ENCODE measurements around the gene FAM47E. TPM values are rescaled to one million over a fixed set of nuclear protein-coding genes. Genes with fewer than 3 reads are reported as not detected.

FAM47E gene
- total RNA-seq, 2 experiments from 2014 or later: not detected

GRCh38 chr4:76257824-76258223 lies 6.3 kb downstream of the FAM47E start:
- CTCF ChIA-PET: no interaction called here
- no peaks in the 10 kb centered on the region for H3K36me3 Mint-ChIP-seq (ENCODE audit: low read depth)
- no peaks in the 10 kb centered on the region for H3K4me1 Mint-ChIP-seq
- POLR2A ChIA-PET: no interaction called here
- H3K27me3 Mint-ChIP-seq: peaks cover 51% of the 10 kb centered on the region
- no peaks in the 10 kb centered on the region for H3K9me3 Mint-ChIP-seq
- H3K4me3 Mint-ChIP-seq: no peak overlapping the region
- H3K27ac Mint-ChIP-seq: no peak overlapping the region
- DNase-seq: no peak

GRCh38 chr4:76260571-76260970 lies 9.1 kb downstream of the FAM47E start:
- Mint-ChIP-seq H3K4me1 (no peaks in the 10 kb centered on the region), H3K27me3 (peaks cover 32% of the 10 kb centered on the region), H3K4me3 (no peak overlapping the region), H3K27ac (no peak overlapping the region), H3K9me3 (no peaks in the 10 kb centered on the region), H3K36me3 (ENCODE audit: low read depth) (no peaks in the 10 kb centered on the region)
- DNase-seq: no peak
- ChIA-PET CTCF (no interaction called here), POLR2A (no interaction called here)

DNA sequence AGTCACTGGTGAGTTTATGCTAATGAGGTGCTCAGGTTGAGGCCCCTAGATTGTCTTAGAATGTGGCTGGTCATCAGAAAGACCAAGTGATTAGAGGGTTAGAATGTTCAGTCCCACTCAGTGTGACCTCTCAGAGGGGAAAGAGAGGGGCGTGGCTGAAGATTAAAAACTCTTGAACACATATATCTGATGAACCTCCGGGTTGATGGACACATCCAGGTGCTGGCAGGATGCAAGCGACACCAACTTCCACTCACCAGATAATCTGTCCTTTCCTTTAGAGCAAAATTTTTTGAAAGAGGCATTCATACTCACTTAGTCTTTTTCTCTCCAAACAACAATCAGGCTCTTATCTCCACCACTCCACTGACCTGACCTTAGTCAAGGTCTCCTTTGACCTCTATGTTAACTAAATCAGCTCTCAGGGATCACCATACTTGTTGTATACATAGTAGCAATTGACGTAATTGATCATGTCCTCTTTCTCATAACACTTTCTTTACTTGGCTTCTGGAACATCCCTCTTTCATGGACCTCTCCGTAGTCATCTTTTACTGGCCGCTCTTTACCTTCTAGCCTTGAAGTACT lies 14.2 kb downstream of the FAM47E start:
- CTCF ChIA-PET: no interaction called here
- peaks cover 16% of the 10 kb centered on the region for H3K27me3 Mint-ChIP-seq
- POLR2A ChIA-PET: no interaction called here
- H3K9me3 Mint-ChIP-seq: no peaks in the 10 kb centered on the region
- no peak overlapping the region for H3K27ac Mint-ChIP-seq
- no peaks in the 10 kb centered on the region for H3K4me1 Mint-ChIP-seq
- no peak for DNase-seq
- H3K36me3 Mint-ChIP-seq (ENCODE audit: low read depth): no peaks in the 10 kb centered on the region
- no peak overlapping the region for H3K4me3 Mint-ChIP-seq

DNA sequence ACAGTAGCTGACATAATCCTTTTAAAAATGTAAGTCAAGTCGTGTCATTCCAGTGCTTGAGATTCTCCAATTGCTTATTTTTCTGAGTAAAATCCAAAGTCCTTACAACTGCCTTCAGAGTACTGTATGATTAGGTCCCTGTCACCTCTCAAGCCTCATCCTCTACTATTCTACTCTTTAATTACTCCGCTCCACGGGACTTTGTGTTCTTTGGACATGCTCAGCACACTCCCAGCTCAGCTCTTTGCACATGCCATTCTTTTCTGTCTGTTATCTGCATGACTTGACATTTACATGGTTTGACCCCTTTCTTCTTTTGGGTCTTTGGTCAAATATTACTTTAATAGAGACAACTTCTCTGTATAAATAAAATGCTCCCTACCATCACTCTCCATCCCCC lies 15.1 kb downstream of the FAM47E start:
- Mint-ChIP-seq H3K36me3 (ENCODE audit: low read depth) (no peaks in the 10 kb centered on the region), H3K27me3 (peaks cover 19% of the 10 kb centered on the region), H3K27ac (no peak overlapping the region), H3K9me3 (no peaks in the 10 kb centered on the region), H3K4me3 (no peak overlapping the region), H3K4me1 (no peaks in the 10 kb centered on the region)
- ChIA-PET POLR2A (no interaction called here), CTCF (no interaction called here)
- DNase-seq: no peak

DNA sequence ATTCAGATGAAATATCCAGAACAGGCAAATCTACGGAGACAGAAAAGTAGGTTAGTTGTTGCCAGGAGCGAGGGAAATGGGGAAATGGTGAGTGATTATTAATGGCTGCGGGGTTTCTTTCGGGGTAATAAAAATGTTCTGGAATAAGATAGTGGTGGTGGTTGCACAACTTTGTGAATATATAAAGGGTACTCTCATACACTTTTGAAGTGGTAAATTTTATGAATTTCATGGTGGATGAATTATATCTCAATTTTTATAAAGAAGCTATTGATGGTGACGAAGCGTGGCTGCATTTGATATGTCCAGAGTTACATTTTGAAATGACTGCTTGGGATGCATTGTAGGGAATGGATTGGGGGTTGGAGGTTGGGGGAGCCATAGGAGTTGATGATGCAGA lies 16.3 kb downstream of the FAM47E start:
- H3K27ac Mint-ChIP-seq: no peak overlapping the region
- no peaks in the 10 kb centered on the region for H3K36me3 Mint-ChIP-seq (ENCODE audit: low read depth)
- H3K4me1 Mint-ChIP-seq: no peaks in the 10 kb centered on the region
- H3K4me3 Mint-ChIP-seq: no peak overlapping the region
- DNase-seq: no peak
- ChIA-PET CTCF (no interaction called here), POLR2A (no interaction called here)
- no peaks in the 10 kb centered on the region for H3K9me3 Mint-ChIP-seq
- H3K27me3 Mint-ChIP-seq: peaks cover 15% of the 10 kb centered on the region

DNA sequence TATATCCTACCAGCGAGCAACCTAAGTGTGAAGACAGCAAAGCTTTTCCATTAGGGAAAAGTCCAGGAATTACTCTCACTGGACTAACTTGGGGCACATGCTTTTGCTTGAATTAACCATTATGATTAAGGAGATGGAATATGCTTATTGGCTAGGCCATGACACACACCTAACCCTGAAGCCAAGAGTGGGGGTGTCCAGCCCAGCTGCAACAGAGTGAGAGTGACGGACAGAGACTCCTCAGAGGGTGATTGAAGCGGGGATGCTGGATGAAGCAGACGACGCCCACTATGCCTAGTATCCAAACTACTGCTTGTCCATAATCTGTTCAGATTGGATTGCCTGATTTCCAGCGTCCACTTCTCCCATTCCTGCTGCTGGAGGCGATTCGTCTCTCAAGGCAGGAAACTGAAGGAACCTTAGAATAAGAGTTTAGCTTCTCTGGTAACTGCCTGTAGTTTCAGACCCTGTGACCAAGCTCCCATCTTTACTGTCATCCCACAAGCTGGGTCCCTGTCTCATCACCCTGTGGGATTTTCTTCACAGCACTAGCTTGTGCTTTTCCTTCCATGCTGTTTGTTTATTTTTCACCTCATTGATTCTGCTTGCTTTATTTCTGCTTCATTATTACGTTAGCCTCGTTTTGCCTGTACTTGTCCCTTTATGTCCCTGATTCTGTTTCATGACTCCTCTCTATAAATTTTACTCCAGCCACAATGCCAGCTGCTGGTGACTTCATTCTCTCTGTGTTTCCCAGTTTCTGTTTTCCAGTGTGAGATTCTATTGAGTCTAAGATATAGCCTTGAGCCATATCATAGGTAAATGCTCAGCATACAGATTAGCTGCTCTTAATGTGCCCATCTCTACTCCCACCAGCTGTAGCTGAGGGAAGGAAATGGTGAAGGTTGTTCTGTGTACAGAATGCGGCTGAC lies 19.0 kb downstream of the FAM47E start:
- H3K27ac Mint-ChIP-seq: no peak overlapping the region

DNA sequence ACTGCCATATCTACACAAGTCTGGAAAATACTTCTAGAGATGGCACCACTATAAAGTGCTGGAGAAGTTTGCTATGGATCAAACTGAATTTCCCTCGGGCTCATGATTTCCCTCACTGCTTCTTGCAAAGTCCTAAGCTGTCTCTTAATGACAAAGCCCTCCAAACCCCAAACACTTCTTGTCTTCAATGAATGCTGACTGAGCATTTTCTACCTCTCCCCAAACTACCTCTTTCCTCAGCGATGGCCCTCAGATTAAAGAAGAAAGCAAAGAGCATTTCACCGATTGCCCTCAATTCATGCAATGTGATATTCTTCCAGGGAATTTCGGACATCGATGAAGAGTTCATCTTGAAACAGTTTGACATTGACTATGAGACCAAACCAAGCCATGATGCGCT lies 19.7 kb downstream of the FAM47E start:
- ChIA-PET POLR2A (no interaction called here), CTCF (no interaction called here)
- Mint-ChIP-seq H3K27me3 (peaks cover 25% of the 10 kb centered on the region), H3K36me3 (ENCODE audit: low read depth) (no peaks in the 10 kb centered on the region), H3K27ac (no peak overlapping the region), H3K9me3 (no peaks in the 10 kb centered on the region), H3K4me3 (no peak overlapping the region), H3K4me1 (no peaks in the 10 kb centered on the region)
- no peak for DNase-seq

More for the DNA sequence above, 19.0 kb downstream of the FAM47E start:
- CTCF ChIA-PET: no interaction called here
- no peaks in the 10 kb centered on the region for H3K4me1 Mint-ChIP-seq
- POLR2A ChIA-PET: no interaction called here
- peaks cover 19% of the 10 kb centered on the region for H3K27me3 Mint-ChIP-seq
- no peak for DNase-seq
- H3K9me3 Mint-ChIP-seq: no peaks in the 10 kb centered on the region
- H3K36me3 Mint-ChIP-seq (ENCODE audit: low read depth): no peaks in the 10 kb centered on the region
- H3K4me3 Mint-ChIP-seq: no peak overlapping the region

DNA sequence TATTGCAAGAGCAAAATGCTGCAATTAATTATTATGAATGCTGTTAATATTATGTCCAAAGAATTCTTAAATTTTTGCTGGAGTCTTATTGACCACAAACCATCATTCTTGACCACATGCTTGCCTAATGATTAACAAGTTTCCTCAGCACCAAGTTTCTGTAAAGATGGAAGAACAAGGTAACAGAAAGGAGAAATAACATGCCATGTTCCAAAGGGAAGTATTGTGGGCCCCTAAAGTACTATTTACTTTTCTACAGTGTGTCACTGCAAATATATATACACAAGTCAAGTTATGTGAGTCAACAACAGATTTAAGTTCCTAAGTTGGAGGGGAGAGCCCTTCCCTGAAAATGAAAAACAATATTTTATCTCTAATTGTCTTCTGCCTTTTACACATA lies 20.6 kb downstream of the FAM47E start:
- Mint-ChIP-seq H3K27ac (no peak overlapping the region), H3K4me1 (peaks cover 2% of the 10 kb centered on the region), H3K27me3 (peaks cover 28% of the 10 kb centered on the region), H3K4me3 (no peak overlapping the region), H3K36me3 (ENCODE audit: low read depth) (no peaks in the 10 kb centered on the region), H3K9me3 (no peaks in the 10 kb centered on the region)
- DNase-seq: no peak
- ChIA-PET POLR2A (no interaction called here), CTCF (interaction anchor here (0.9 kb wide), 1 partner anchor 92 kb away, joined by 3 read pairs; no protein-coding TSS in a partner anchor)

DNA sequence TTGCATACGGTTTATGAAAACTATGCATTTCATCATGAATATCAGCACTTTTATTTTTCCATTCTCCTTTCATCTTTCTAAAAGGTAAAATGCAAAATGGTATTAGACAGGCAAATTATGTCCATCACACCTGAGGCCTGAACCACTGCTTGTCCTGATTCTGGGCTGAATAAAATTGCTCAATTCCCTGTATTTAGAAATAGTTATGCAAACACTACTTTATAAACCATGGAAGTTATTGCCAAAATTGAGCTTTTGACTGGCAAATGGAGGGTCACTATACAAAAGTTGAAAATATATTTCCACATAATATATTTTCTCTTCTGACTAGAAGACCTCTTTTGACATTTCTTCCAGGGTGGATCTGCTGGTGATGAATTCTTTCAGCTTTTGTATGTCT lies 21.1 kb downstream of the FAM47E start:
- no peak overlapping the region for H3K4me3 Mint-ChIP-seq
- ChIA-PET CTCF (interaction anchor here (0.9 kb wide), 1 partner anchor 93 kb away, joined by 3 read pairs; no protein-coding TSS in a partner anchor), POLR2A (no interaction called here)
- H3K27ac Mint-ChIP-seq: no peak overlapping the region
- peaks cover 28% of the 10 kb centered on the region for H3K27me3 Mint-ChIP-seq
- DNase-seq: no peak
- peaks cover 2% of the 10 kb centered on the region for H3K4me1 Mint-ChIP-seq
- H3K36me3 Mint-ChIP-seq (ENCODE audit: low read depth): no peaks in the 10 kb centered on the region
- H3K9me3 Mint-ChIP-seq: no peaks in the 10 kb centered on the region

GRCh38 chr4:76272999-76273398 lies 21.5 kb downstream of the FAM47E start:
- Mint-ChIP-seq H3K4me3 (no peak overlapping the region), H3K4me1 (peaks cover 2% of the 10 kb centered on the region), H3K36me3 (ENCODE audit: low read depth) (no peaks in the 10 kb centered on the region), H3K27me3 (peaks cover 30% of the 10 kb centered on the region), H3K9me3 (no peaks in the 10 kb centered on the region), H3K27ac (no peak overlapping the region)
- CTCF ChIA-PET: interaction anchor here (0.9 kb wide), 1 partner anchor 93 kb away, joined by 3 read pairs; no protein-coding TSS in a partner anchor
- POLR2A ChIA-PET: no interaction called here
- no peak for DNase-seq

- CTCF ChIA-PET: no interaction called here
- peaks cover 2% of the 10 kb centered on the region for H3K4me1 Mint-ChIP-seq
- no peaks in the 10 kb centered on the region for H3K9me3 Mint-ChIP-seq
- no peaks in the 10 kb centered on the region for H3K36me3 Mint-ChIP-seq (ENCODE audit: low read depth)
- POLR2A ChIA-PET: no interaction called here
- no peak for DNase-seq
- no peak overlapping the region for H3K27ac Mint-ChIP-seq
- H3K4me3 Mint-ChIP-seq: no peak overlapping the region
- H3K27me3 Mint-ChIP-seq: peaks cover 31% of the 10 kb centered on the region
Measured at GRCh38 chr4:76275486-76276124, 24.1 kb downstream of the FAM47E start.

DNA sequence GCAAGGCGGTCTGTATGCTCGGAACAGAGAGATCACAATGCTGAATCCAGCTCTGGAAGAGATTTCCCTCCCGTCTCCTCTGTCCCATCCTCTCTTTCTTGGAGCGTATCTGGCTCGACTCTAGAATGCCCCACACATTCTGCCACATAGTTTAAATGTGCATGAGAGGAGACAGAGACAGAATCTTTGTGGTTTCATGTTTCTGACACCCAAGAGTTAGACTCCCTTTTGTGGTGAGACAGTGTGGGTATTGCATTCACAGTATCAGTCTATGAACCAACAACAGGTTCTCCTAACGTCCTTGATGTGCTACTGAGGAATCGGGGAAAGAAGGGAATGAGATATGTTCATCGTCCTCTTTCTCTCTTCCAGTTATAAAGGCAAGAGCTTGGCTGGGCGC lies 25.3 kb downstream of the FAM47E start:
- H3K4me1 Mint-ChIP-seq: peaks cover 2% of the 10 kb centered on the region
- peaks cover 22% of the 10 kb centered on the region for H3K27me3 Mint-ChIP-seq
- no peak overlapping the region for H3K4me3 Mint-ChIP-seq
- H3K9me3 Mint-ChIP-seq: no peaks in the 10 kb centered on the region
- H3K27ac Mint-ChIP-seq: no peak overlapping the region
- no peak for DNase-seq
- no peaks in the 10 kb centered on the region for H3K36me3 Mint-ChIP-seq (ENCODE audit: low read depth)
- CTCF ChIA-PET: no interaction called here
- POLR2A ChIA-PET: no interaction called here

- ChIA-PET CTCF (no interaction called here), POLR2A (interaction anchor here (0.8 kb wide), 1 partner anchor 24 kb away, joined by 3 read pairs; no protein-coding TSS in a partner anchor)
- no peaks in the 10 kb centered on the region for H3K9me3 Mint-ChIP-seq
- DNase-seq: no peak
- H3K27ac Mint-ChIP-seq: no peak overlapping the region
- H3K36me3 Mint-ChIP-seq (ENCODE audit: low read depth): no peaks in the 10 kb centered on the region
- no peak overlapping the region for H3K4me3 Mint-ChIP-seq
- peaks cover 2% of the 10 kb centered on the region for H3K4me1 Mint-ChIP-seq
- peaks cover 20% of the 10 kb centered on the region for H3K27me3 Mint-ChIP-seq
Measured at GRCh38 chr4:76277667-76278066, 26.1 kb downstream of the FAM47E start.

All from activated CD4-positive, alpha-beta memory T cell treated with anti-CD3 and anti-CD28 coated beads, Interleukin-2, amount 10 ng/mL, durations not matched to agents 7 days and 5 days (primary cell).